Vagina (tissue), 2 donors: ENCODE results near the gene AP3M1. TPM values are rescaled to one million over a fixed set of nuclear protein-coding genes. Genes with fewer than 3 reads are reported as not detected.

Experiments used
- DNase-seq, 2 donors: peaks; one replicate each; pipeline ENCODE4 v3.0.0-alpha.2; 2017; ENCODE audit errors: extremely low spot score in 2 of 2
- H3K27ac ChIP-seq: fragments of 200-600 bp; sonication (generic); one replicate; pipeline ENCODE4 v1.5.1; 2019
- H3K27me3 ChIP-seq: fragments of 200-600 bp; sonication (generic); one replicate; pipeline ENCODE4 v1.5.1; 2019
- H3K36me3 ChIP-seq, 2 donors: fragments of 200-600 bp; sonication (generic); one replicate each; pipeline ENCODE4 v1.5.1; 2017 to 2019
- H3K4me1 ChIP-seq: fragments of 200-600 bp; sonication (generic); one replicate; pipeline ENCODE4 v1.5.1; 2019
- H3K4me3 ChIP-seq, 2 donors: fragments of 200-600 bp; sonication (generic); 1 replicate in 1 of 2; 2 replicates in 1 of 2; pipeline ENCODE4 v1.5.1; 2016 to 2019
- H3K9me3 ChIP-seq: fragments of 200-600 bp; sonication (generic); one replicate; pipeline ENCODE4 v1.5.1; 2019
- POLR2A ChIP-seq, 2 donors: fragments of 450-650 bp; IDR thresholded peaks; one replicate each; pipeline ENCODE4 v1.6.1; 2017; ENCODE audit warnings: antibody characterized with exemption in 2 of 2, mild to moderate bottlenecking in 2 of 2, moderate library complexity in 2 of 2
- POLR2AphosphoS5 ChIP-seq, 2 donors: sonication (generic); formaldehyde crosslinking; IDR thresholded peaks; one replicate each; pipeline ENCODE4 v1.9.0; 2017; ENCODE audit warnings: antibody characterized with exemption in 2 of 2, mild to moderate bottlenecking in 2 of 2, low read depth in 1 of 2; ENCODE audit not compliant: insufficient read depth in 1 of 2
- intact Hi-C: fragments of 100-400 bp; cut with DNase I; formaldehyde crosslinking; loops from one replicate; pipeline ENCODE4 v1.15.1; 2023
- total RNA-seq: library from RNA; depleted of rRNA; stranded (reverse); fragments of >200 nt; gene quantifications from one replicate; pipeline ENCODE4 v1.2.3, GENCODE V29; 2016
- TF ChIP-seq, protein P1 (sequence below), 3 experiments: fragments of 450-650 bp in 2 of 3; fragments of 200-600 bp in 1 of 3; sonication (generic) in 1 of 3; IDR thresholded peaks; one replicate each; pipeline ENCODE4 v1.5.1; 2017 to 2019; ENCODE audit warnings: antibody characterized with exemption in 3 of 3, mild to moderate bottlenecking in 2 of 3, moderate library complexity in 2 of 3

The AP3M1 gene
- total RNA-seq, 1 donor from 2014 or later = 19.6 TPM

DNA sequence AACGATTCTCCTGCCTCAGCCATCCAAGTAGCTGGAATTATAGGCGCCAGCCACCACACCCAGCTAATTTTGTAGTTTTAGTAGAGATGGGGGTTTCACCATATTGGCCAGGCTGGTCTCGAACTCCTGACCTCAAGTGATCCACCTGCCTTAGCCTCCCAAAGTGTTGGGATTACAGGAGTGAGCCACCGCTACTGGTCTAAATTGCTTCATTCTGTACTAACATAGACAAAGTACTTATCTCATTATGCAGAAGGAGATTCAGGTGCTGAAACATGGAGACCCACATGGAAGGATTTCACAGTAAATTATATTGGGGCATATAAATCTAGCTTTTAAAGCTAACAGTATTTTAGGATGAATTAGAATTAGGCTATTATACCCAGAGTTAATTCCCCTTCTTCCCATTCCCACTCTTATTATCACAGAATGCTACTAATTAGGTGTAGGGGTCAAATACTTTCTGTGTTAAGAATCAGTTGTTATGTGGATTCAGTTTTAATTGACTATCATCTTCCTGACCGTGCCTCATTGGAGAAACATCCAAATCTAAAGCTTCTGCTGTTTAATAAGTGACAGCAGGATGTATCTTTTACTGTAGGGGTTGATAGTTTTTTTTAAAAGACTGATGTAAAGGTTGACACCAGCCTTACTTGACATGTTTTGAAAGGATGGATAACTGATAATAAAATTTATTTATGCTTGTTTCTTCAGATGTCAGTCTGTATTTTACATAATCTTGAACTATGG is 27.6 kb upstream of the AP3M1 start:
- intact Hi-C loops = no loop called here
- Histone ChIP-seq H3K27me3 (no peaks in the 10 kb centered on the region), H3K4me3 (no peak overlapping the region), H3K4me1 (peaks cover 28% of the 10 kb centered on the region), H3K27ac (no peak overlapping the region), H3K9me3 (no peaks in the 10 kb centered on the region), H3K36me3 (no peaks in the 10 kb centered on the region)
- no peak for DNase-seq
- TF ChIP-seq POLR2A (IDR thresholded peaks at IDR 0.05) = no peak

GRCh38 chr10:74177140-74177677 is 26.6 kb upstream of the AP3M1 start:
- intact Hi-C loops = no loop called here
- H3K27ac ChIP-seq = peak overlapping the region; percentile 83
- no peaks in the 10 kb centered on the region for H3K9me3 ChIP-seq
- H3K4me1 ChIP-seq = peaks cover 28% of the 10 kb centered on the region
- H3K36me3 ChIP-seq = no peaks in the 10 kb centered on the region
- peak overlapping the region; percentile 51 to 70 for H3K4me3 ChIP-seq
- DNase-seq = no peak
- no peak for TF ChIP-seq POLR2AphosphoS5 (IDR thresholded peaks at IDR 0.05; ENCODE audit: insufficient read depth in 1 of 2, low read depth in 1 of 2)
- no peak for TF ChIP-seq POLR2A (IDR thresholded peaks at IDR 0.05)
- TF ChIP-seq, protein P1, sequence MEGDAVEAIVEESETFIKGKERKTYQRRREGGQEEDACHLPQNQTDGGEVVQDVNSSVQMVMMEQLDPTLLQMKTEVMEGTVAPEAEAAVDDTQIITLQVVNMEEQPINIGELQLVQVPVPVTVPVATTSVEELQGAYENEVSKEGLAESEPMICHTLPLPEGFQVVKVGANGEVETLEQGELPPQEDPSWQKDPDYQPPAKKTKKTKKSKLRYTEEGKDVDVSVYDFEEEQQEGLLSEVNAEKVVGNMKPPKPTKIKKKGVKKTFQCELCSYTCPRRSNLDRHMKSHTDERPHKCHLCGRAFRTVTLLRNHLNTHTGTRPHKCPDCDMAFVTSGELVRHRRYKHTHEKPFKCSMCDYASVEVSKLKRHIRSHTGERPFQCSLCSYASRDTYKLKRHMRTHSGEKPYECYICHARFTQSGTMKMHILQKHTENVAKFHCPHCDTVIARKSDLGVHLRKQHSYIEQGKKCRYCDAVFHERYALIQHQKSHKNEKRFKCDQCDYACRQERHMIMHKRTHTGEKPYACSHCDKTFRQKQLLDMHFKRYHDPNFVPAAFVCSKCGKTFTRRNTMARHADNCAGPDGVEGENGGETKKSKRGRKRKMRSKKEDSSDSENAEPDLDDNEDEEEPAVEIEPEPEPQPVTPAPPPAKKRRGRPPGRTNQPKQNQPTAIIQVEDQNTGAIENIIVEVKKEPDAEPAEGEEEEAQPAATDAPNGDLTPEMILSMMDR (IDR thresholded peaks at IDR 0.05) = no peak
- no peaks in the 10 kb centered on the region for H3K27me3 ChIP-seq

DNA sequence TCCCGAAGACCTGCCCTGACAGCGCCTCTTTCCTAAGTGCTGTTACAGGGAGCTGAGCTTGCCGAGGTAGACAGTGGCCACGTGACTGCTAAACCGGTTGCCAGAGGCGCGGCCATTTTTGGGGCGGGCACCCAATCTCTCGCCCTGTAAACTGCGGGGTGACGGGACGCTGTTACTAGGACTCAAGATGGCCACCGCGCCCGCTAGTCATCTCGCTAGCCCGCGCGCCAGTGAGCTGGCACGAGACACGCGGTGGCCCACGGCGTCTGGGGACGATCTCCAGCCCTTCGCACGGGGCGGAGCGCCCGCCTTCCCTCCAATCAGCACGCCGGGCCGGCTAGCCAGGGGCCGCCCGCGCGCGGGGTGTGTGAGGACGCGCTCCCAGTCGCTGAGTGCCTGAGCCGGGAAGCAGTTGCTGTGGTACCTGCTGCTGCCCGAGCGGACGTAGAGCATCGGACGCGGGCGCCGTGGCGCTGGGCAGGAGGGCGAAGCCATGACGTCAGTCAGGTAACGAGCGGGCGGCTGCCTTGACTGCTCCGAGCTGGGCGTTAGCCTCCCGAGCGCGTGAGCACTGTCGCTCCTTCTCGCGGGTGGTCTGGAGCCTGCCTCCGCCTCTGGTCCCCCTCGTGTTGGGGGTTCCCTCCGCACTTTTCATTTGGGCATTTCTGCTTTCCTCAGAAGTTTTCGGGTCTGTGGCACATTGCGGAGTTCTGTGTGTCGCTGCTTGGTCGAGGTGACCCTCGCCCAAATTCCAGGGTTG is 25.9 kb upstream of the AP3M1 start:
- no peaks in the 10 kb centered on the region for H3K27me3 ChIP-seq
- H3K36me3 ChIP-seq = no peaks in the 10 kb centered on the region
- H3K27ac ChIP-seq = peak overlapping the region; percentile 83
- TF ChIP-seq, protein P1 (IDR thresholded peaks at IDR 0.05) = no peak
- TF ChIP-seq POLR2AphosphoS5 (IDR thresholded peaks at IDR 0.05; ENCODE audit: insufficient read depth in 1 of 2, low read depth in 1 of 2) (peak; percentile 71 to 92), POLR2A (IDR thresholded peaks at IDR 0.05) (peak in 1 of 2 donors; percentile 51)
- peak overlapping the region; percentile 51 to 70 for H3K4me3 ChIP-seq
- intact Hi-C loops = no loop called here
- peaks cover 24% of the 10 kb centered on the region for H3K4me1 ChIP-seq
- DNase-seq = peak; percentile 93 to 97
- no peaks in the 10 kb centered on the region for H3K9me3 ChIP-seq

- no peaks in the 10 kb centered on the region for H3K27me3 ChIP-seq
- H3K9me3 ChIP-seq = no peaks in the 10 kb centered on the region
- H3K4me3 ChIP-seq = peak overlapping the region; percentile 51 to 70
- DNase-seq = no peak
- intact Hi-C loops = loop anchor here (1.0 kb wide), 1 partner anchor 25 kb away; the partner anchor contains the start of gene AP3M1
- TF ChIP-seq POLR2AphosphoS5 (IDR thresholded peaks at IDR 0.05; ENCODE audit: insufficient read depth in 1 of 2, low read depth in 1 of 2) (no peak), POLR2A (IDR thresholded peaks at IDR 0.05) (no peak)
- TF ChIP-seq, protein P1 (IDR thresholded peaks at IDR 0.05) = no peak
- H3K36me3 ChIP-seq = no peaks in the 10 kb centered on the region
- H3K27ac ChIP-seq = peak overlapping the region; percentile 83
- peaks cover 22% of the 10 kb centered on the region for H3K4me1 ChIP-seq
Measured at GRCh38 chr10:74175510-74176379, 25.1 kb upstream of the AP3M1 start.

- Histone ChIP-seq H3K9me3 (no peaks in the 10 kb centered on the region), H3K36me3 (no peaks in the 10 kb centered on the region), H3K4me3 (no peak overlapping the region), H3K27ac (no peak overlapping the region), H3K4me1 (peaks cover 22% of the 10 kb centered on the region), H3K27me3 (no peaks in the 10 kb centered on the region)
- no peak for TF ChIP-seq POLR2A (IDR thresholded peaks at IDR 0.05)
- TF ChIP-seq POLR2AphosphoS5 (IDR thresholded peaks at IDR 0.05; ENCODE audit: insufficient read depth in 1 of 2, low read depth in 1 of 2) = no peak
- TF ChIP-seq, protein P1 (IDR thresholded peaks at IDR 0.05) = no peak
- intact Hi-C loops = no loop called here
- DNase-seq = no peak
Measured at GRCh38 chr10:74174521-74174920, 23.9 kb upstream of the AP3M1 start.
